HepG2 (cell line): Measurements from ENCODE around the gene CNEP1R1. TPM values are rescaled to one million over a fixed set of nuclear protein-coding genes. Genes with fewer than 3 reads are reported as not detected.

Experiments
- E2F2 ChIP-seq: sonication (generic); formaldehyde crosslinking; IDR thresholded peaks from 2 replicates; pipeline ENCODE4 v1.4.0; 2020; ENCODE audit warnings: missing genetic modification reagents, borderline replicate concordance
- FOXA1 ChIP-seq, 2 experiments: fragments of 450-650 bp in 1 of 2; sonication (generic) in 1 of 2; formaldehyde crosslinking in 1 of 2; IDR thresholded peaks; 2 replicates each; pipeline versions ENCODE4 v1.4.0 to v1.6.1; 2016 to 2020; ENCODE audit warnings: missing genetic modification reagents in 1 of 2
- FOXA3 ChIP-seq: IDR thresholded peaks from 2 replicates; pipeline ENCODE4 v1.6.1; 2016; ENCODE audit warnings: missing genetic modification reagents, missing compliant biosample characterization
- FOXK2 ChIP-seq: fragments of 450-650 bp; IDR thresholded peaks from 2 replicates; pipeline ENCODE4 v1.6.1; 2016
- FOXO4 ChIP-seq: sonication (generic); formaldehyde crosslinking; conservative IDR thresholded peaks from 2 replicates; pipeline ENCODE4 v1.8.1; 2023; ENCODE audit warnings: missing genetic modification reagents
- KLF11 ChIP-seq: IDR thresholded peaks from 2 replicates; pipeline ENCODE4 v1.6.1; 2016; ENCODE audit warnings: missing compliant biosample characterization
- NPAS2 ChIP-seq: sonication (generic); formaldehyde crosslinking; IDR thresholded peaks from 2 replicates; pipeline ENCODE4 v1.8.0; 2022; ENCODE audit warnings: mild to moderate bottlenecking, missing genetic modification reagents, borderline replicate concordance
- SNAI1 ChIP-seq: sonication (generic); formaldehyde crosslinking; IDR thresholded peaks from 2 replicates; pipeline ENCODE4 v1.5.0; 2020; ENCODE audit warnings: mild to moderate bottlenecking, missing genetic modification reagents, borderline replicate concordance
- ZBED4 ChIP-seq: sonication (generic); formaldehyde crosslinking; IDR thresholded peaks from 2 replicates; pipeline ENCODE4 v1.4.0; 2020; ENCODE audit warnings: missing genetic modification reagents, borderline replicate concordance
- ZBTB43 ChIP-seq: sonication (generic); formaldehyde crosslinking; conservative IDR thresholded peaks from 2 replicates; pipeline ENCODE4 v1.4.0; 2020; ENCODE audit warnings: missing genetic modification reagents
- ZKSCAN1 ChIP-seq: fragments of 150-350 bp; IDR thresholded peaks from 2 replicates; pipeline ENCODE4 v1.6.1; 2014; ENCODE audit warnings: low read length
- ZNF414 ChIP-seq: sonication (generic); formaldehyde crosslinking; IDR thresholded peaks from 2 replicates; pipeline ENCODE4 v1.5.0; 2020; ENCODE audit warnings: missing genetic modification reagents
- ZNF567 ChIP-seq: sonication (generic); formaldehyde crosslinking; IDR thresholded peaks from 2 replicates; pipeline ENCODE4 v1.8.1; 2023; ENCODE audit warnings: mild to moderate bottlenecking, missing genetic modification reagents, borderline replicate concordance
- ZNF570 ChIP-seq: sonication (generic); formaldehyde crosslinking; IDR thresholded peaks from 2 replicates; pipeline ENCODE4 v1.4.0; 2020; ENCODE audit warnings: mild to moderate bottlenecking, missing genetic modification reagents, borderline replicate concordance
- ZNF589 ChIP-seq: sonication (generic); formaldehyde crosslinking; conservative IDR thresholded peaks from 2 replicates; pipeline ENCODE4 v1.8.0; 2022; ENCODE audit warnings: mild to moderate bottlenecking, moderate library complexity, missing genetic modification reagents
- ZNF788 ChIP-seq: sonication (generic); formaldehyde crosslinking; IDR thresholded peaks from 2 replicates; pipeline ENCODE4 v1.5.0; 2020; ENCODE audit warnings: mild to moderate bottlenecking, missing genetic modification reagents, borderline replicate concordance
- polyA plus RNA-seq, 8 experiments: library from polyadenylated mRNA; depleted of rRNA in 3 of 8; stranded (reverse) in 7 of 8; unstranded in 1 of 8; fragments of >200 nt; fragmentation: Illumina TruSeq in 4 of 8; extraction: Trizol in 4 of 8; gene quantifications; 2 replicates each; pipeline versions ENCODE4 v1.2.1 to v1.2.3, GENCODE V29; 2011 to 2016; ENCODE audit warnings: low read depth in 4 of 8, missing spikeins in 1 of 8, mixed read lengths in 1 of 8; ENCODE audit not compliant: insufficient read depth in 1 of 8
- total RNA-seq, 5 experiments: library from RNA; depleted of rRNA; stranded (reverse); fragments of >200 nt; fragmentation: Illumina TruSeq; extraction: Trizol; gene quantifications; 2 replicates each; pipeline ENCODE4 v1.2.3, GENCODE V29; 2016; ENCODE audit warnings: low read depth in 1 of 5

CNEP1R1 gene
- total and polyA plus RNA-seq, 2 of the 13 experiments (the other 11 are each of a cell fraction or from before 2014, with no cell fraction given): 23.6 to 26.8 TPM

GRCh38 chr16:50035468-50035992 lies 10.5 kb downstream of the CNEP1R1 start (continued):
- no peak for TF ChIP-seq SNAI1
- TF ChIP-seq ZNF788 (CRISPR knock-in tag): no peak
- TF ChIP-seq ZNF589: no peak
- no peak for TF ChIP-seq ZNF414 (CRISPR knock-in tag)
- no peak; the same call in 1 of the 2 replicates for TF ChIP-seq KLF11
- no peak for TF ChIP-seq ZNF570 (CRISPR knock-in tag)
- TF ChIP-seq ZBED4: no peak
- peak; percentile 96 for TF ChIP-seq FOXA3 (CRISPR knock-in tag)
- no peak for TF ChIP-seq NPAS2
- no peak for TF ChIP-seq ZKSCAN1
- no peak for TF ChIP-seq FOXK2
- no peak for TF ChIP-seq FOXO4 (CRISPR knock-in tag)
- peak; percentile 80 for TF ChIP-seq FOXA1 (IDR thresholded peaks at IDR 0.05)
- TF ChIP-seq FOXA1 (CRISPR knock-in tag; IDR thresholded peaks at IDR 0.05): peak; percentile 94
- TF ChIP-seq E2F2 (CRISPR knock-in tag): no peak
- TF ChIP-seq ZNF567 (CRISPR knock-in tag): no peak
- peak; percentile 96; the same call in 1 of the 2 replicates for TF ChIP-seq ZBTB43 (CRISPR knock-in tag)
